ENCODE data around the gene PARP6.

- TF ChIP-seq EZH2 (IDR thresholded peaks at IDR 0.05; ENCODE audit: low read depth), result no peak
- no peak for TF ChIP-seq CTCF (conservative IDR thresholded peaks at IDR 0.05)
These were observed 69.4 kb downstream of the PARP6 start for GRCh38 chr15:72202801-72203506.
